NOMO-1 treated with dmso at 0.1 percent for 144 hours (cell line): ENCODE measurements around the gene DNAI1.

Experiments
- DNase-seq: peaks from one replicate; lab custom pipeline; 2025; ENCODE audit not compliant: unreplicated experiment; lab: John Stamatoyannopoulos, UW

DNAI1 gene

DNA sequence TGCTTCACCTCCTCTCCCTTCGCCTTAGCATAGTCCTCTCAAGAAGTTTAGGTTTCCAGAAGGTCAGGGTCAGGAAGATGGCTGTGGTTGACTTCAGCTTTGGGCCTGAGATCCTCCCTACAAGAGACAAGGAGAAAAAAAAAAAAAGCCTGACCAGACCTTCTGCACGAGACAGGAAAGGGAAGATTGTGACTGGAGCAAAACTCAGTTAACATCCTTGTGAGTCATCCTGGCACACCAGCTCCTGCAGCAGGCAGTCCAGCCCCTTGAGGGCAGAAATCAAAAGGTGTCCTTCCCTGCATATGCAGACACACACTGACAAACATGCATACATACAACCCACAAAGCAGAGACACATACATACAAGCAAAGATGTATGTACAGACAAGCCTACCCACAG, 82.2 kb downstream of the DNAI1 start:
- DNase-seq: no peak

DNA sequence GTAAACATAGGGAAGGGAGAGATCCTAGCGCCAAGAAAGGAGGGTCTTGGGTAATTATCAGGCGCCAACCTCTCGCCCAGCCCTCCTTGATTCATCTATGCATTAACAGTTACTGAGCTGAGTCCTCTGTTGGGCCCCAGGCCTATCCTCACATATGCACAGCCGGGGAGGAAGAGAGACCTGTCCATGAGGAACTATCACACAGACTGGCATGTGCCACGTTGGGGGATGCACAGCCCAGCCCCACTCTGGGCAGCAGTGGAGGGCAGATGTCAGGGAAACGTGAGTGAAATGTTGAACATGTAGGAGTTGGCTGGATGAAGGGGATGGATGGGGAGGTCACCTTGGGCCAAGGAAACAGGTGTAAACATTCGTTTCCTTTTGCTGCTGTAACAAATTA, 82.9 kb downstream of the DNAI1 start:
- no peak for DNase-seq

- no peak for DNase-seq
These were observed 85.4 kb downstream of the DNAI1 start for GRCh38 chr9:34544035-34544434.

GRCh38 chr9:34545497-34545896, 86.9 kb downstream of the DNAI1 start:
- no peak for DNase-seq

GRCh38 chr9:34546102-34546833, 87.7 kb downstream of the DNAI1 start:
- no peak for DNase-seq

DNA sequence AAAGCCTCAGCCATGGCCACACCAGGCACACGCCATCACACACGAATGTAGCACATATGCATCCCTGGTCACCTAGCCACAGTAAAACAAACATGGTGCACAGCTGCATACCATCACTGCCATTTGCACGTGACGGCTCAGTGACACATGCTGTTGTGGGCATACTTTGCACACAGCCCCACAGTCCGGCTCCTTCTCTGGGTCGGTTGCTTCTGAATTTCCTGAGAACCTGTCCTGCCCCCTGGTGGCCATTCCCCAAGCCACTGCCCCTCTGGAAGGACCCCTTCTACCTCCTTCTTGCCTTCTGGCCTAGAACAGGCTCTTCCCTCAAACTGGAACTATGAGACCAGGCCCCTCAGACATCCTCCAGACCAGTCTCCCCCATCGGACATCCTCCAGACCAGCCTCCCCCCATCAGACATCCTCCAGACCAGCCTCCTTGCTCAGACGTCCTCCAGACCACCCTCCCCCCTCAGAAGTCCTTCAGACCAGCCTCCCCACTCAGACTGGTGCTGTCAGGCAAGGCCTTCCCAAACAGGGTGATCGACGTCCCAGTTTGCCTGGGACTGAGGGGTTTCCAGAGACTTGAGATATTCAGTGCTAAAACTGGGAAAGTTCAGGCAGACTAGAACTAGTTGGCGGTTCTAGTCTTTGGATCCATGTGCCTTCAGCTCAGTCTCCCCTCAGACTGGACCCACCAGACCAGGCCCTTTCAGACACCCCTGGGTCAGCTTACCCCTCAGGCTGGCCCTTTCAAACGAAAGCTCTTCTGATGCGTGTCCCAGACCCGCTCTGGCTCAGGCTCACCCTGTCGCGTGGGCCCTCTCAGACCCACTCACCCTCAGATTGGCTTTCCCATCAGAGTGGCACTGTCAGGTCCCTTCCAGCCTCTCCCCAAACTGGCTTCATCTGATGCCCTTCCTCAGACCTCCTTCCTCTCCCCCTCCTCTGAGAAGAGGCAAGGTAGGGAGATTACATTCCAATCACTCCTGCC, 88.5 kb downstream of the DNAI1 start:
- peak; percentile 38 for DNase-seq

DNA sequence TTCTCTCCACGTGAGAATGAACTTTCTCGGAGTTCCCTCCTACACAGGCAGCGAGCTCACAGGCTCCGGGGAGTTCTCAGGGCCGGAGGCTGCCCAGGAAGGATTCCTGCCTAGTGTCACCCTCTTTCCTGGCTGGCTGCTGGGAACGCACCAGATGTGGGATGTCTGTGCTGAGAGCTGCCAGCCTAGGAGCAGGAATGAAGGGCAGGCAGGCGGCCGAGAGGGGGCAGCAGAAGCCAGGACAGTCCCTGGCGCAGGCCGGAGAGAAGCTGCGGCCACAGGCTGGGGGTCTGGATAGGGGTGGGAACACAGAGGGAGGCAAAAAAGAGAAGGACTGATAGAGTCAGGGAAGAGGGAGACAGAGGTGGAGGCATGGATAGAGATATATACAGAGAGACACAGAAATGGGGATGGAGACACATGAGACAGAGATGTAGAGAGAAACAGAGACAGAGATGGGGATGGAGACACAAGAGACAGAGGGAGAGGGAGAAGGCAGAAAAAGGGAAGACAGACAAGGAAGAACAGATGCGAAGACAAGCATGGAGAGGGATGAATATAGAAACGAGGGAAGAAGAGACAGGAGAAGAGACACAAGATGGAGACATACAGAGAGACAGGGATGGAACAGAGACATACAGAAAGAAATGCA, 89.5 kb downstream of the DNAI1 start:
- DNase-seq: no peak

DNA sequence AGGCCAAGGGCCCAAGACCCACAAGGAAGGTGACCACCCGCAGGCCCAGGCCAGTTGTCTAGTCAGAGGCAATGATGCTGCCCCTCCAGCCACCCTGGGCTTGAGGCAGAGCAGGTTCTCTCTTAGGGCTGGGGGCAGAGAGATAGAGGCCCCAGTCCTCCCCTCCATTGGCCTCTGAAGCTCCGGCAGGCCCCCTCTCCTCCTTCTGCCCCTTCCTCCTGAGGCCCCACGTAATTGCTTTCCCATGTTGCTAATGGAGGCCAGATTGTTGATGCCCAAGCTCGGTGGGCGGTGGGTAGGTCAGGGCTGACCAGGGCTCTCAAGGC, 90.8 kb downstream of the DNAI1 start:
- DNase-seq: no peak

DNA sequence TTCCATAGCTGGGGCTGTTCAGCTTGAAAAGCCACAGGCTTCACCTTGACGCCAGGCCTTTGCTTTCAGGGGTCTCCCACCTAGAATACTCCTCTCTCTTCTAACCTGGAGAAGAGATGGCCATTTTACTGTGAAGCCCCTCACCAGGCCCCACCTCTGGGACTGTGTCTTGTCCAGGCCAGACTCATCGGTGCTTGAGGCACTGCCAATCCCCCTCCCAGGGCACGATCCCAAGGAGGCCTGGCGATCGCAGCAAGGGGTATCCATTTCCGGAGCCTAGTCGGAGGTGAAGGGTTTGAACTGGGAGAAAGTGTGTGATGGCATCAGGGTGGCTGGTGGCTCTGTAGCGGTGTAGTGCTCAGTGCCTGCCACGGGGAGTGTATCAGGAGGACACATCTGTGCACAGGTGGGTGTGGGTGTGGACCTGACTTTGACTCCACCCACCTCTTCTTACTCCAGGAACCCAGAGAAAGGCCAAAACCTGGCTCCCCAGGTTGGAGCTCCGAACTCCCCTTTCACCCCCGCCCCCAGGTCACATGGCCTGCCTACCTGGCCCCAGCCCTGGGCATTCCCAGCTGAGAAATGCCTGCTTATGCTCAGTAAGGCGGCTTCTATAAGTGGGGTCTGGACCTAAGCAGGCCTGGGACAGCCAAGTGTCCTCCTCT, 91.5 kb downstream of the DNAI1 start:
- DNase-seq: no peak

DNA sequence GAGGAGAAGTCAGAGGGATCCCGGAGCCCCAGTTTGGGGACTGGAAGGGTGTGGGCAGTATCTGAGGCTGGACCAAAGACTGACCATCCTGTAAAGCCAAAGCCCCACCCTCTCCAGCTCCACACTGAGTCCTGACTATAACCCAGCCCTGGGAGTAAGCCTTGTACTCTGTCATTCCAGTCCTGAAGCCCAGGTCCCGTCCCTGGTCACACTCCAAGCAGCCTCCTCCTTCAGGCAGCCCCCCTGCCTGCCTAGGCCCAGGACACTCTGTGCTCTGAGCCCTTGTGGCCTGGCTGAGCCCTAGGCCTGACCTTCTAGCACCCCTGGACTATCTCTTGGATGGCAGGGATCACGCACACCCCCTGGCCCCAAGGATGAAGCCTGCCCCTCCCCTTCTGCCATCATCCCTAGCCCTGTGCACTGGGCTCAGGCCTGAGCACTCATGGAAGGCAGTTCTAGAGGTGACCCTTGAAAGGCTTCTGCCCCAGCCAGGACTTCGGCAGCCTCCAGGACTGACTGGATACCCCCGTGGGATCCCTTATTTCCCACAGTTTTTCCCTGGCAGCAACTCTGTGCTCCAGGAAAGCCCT, 92.2 kb downstream of the DNAI1 start:
- no peak for DNase-seq

DNA sequence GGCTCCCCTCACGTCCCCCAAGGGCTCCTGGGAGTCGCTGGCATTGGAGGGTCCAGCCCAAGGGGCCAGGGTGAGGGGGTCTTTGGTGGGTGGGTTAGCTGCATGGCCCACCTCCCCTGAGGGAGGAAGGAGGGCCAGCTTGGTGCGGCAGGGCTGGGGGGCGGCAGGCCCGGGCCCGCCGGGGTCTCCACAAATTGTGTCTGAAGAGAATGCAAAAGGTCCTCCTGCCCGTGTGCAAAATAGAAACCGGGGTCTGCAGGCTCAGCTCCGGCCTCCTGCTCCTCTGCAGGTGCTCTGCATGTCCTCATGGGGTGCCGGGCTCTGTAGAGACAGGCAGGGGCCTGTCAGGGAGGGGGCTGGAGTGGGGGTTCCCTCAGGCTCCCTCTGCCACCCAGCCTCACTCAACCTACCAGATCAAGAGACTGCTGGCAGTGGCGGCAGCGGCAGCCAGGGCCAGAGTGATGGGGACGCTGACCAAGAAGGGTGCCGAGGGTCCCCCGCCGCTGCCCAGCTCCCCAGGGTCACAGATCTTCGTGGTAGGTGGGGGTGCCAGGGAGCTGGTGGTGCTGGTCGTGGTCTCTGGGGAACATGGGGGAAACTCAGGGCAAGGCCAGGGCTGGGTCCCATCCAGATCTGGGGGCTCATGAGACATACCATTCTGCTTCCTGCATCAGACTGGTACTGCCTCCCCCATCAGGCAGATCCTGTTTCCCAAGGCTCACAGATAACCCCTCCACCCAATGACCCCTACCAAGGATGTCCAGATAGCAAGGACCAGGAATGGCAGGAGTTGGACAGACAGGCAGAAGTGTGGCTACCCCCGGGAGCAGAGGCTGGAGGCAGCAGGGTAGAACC, 93.4 kb downstream of the DNAI1 start:
- no peak for DNase-seq

GRCh38 chr9:34552606-34552981, 94.0 kb downstream of the DNAI1 start:
- DNase-seq: no peak

DNA sequence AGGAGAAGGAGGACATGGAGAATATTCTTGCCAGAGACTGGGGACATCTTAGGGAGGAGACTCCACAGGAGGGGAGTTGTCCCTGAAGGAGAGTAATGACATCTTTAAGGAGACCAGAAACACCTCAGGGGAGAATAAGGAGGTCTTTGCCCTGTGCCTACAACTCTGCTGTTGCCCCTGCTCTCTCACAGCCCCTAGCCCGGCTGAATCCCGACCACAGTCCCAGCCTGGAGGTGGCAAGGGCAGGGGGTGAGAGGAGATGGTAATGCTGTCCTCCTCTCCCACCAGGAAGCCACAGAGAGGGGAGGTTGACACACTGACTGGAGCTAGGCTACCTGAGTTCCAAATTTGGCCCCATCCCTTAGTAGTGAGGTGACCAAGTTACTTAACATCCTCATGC, 94.4 kb downstream of the DNAI1 start:
- DNase-seq: no peak

GRCh38 chr9:34553511-34554021, 95.0 kb downstream of the DNAI1 start:
- no peak for DNase-seq

DNA sequence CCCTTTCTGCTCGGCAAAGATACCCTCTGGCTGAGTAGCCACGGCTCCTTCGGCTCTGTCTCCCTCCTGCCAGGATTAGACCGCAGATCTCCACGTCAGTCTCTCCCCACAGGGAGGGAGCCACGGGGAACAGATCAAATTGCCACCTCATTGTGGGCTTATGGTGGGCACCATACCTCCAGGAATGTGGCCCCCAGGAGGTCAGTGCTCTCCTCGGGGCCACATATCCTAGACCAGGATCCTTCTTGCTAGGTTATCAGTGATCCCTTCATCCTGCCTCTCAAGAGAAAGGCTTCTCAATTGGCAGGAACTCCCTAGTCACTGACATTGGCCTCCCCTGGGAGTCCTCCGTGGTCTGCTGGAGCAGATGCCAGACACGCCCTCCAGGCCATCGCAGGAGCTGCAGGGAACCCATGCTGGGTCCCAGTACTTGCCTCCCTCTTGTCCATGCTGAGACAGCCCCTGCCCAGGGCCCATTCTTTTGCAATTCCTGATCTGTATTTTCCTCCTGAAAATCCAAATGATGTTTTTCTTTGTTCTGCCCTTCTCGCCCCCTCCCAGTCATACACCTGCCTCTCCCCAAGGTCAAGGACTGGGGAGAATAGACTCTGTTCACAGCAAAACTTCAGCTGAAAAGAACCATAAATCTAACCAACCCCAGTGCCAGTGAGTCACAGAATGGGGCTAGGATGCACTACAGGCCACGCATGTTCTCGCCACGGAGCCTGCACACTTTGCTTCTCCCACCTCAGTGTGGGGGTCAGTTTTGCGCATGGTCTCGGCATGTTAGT, 95.8 kb downstream of the DNAI1 start:
- DNase-seq: no peak

- no peak for DNase-seq
These were observed 96.4 kb downstream of the DNAI1 start for GRCh38 chr9:34555002-34555348.

GRCh38 chr9:34555500-34555899, 96.9 kb downstream of the DNAI1 start:
- DNase-seq: no peak

GRCh38 chr9:34555936-34556525, 97.4 kb downstream of the DNAI1 start:
- no peak for DNase-seq

GRCh38 chr9:34556949-34557348, 98.3 kb downstream of the DNAI1 start:
- DNase-seq: no peak
